AG04450 (cell line): ENCODE results near the gene RAD9A. TPM values are rescaled to one million over a fixed set of nuclear protein-coding genes. Genes with fewer than 3 reads are reported as not detected.

Experiments used
- CTCF ChIA-PET: fragments of 300-600, 350-600 bp; formaldehyde crosslinking; extraction: SDS; loops from one replicate; lab custom pipeline; 2022; ENCODE audit warnings: antibody characterized with exemption, inconsistent platforms; lab: Charles Lee
- POLR2A ChIA-PET: fragments of 350-600 bp; formaldehyde crosslinking; extraction: SDS; loops from one replicate; lab custom pipeline; 2021; ENCODE audit warnings: antibody characterized with exemption, inconsistent platforms; lab: Yijun Ruan, JAX
- DNase-seq: peaks from one replicate; pipeline ENCODE4 v3.0.0-alpha.2; 2011; ENCODE audit warnings: low read depth, low spot score
- H3K27ac ChIP-seq: one replicate; pipeline ENCODE4 v1.5.1; 2012; ENCODE audit warnings: low read depth, low read length, control low read depth
- H3K27me3 ChIP-seq: one replicate; pipeline ENCODE4 v1.6.0; 2012; ENCODE audit warnings: low read length; ENCODE audit not compliant: control insufficient read depth, insufficient read depth
- H3K4me3 ChIP-seq: 2 replicates; pipeline ENCODE4 v1.5.1; 2011; ENCODE audit warnings: mild to moderate bottlenecking, low read depth, low read length, control low read depth
- H3K9me3 ChIP-seq: 2 replicates; pipeline ENCODE4 v1.5.1; 2012; ENCODE audit warnings: low read length; ENCODE audit not compliant: control insufficient read depth, insufficient read depth
- polyA plus RNA-seq: library from polyadenylated mRNA; depleted of rRNA; stranded (reverse); fragments of >200 nt; gene quantifications from 2 replicates; pipeline ENCODE4 v1.2.3, GENCODE V29; 2011
- TF ChIP-seq, protein P1 (sequence below): IDR thresholded peaks from 2 replicates; pipeline ENCODE4 v1.5.1; 2011; ENCODE audit warnings: low read depth, low read length, control low read depth, inconsistent platforms

Gene RAD9A
- polyA plus RNA-seq, 1 experiment = 3.2 TPM

DNA sequence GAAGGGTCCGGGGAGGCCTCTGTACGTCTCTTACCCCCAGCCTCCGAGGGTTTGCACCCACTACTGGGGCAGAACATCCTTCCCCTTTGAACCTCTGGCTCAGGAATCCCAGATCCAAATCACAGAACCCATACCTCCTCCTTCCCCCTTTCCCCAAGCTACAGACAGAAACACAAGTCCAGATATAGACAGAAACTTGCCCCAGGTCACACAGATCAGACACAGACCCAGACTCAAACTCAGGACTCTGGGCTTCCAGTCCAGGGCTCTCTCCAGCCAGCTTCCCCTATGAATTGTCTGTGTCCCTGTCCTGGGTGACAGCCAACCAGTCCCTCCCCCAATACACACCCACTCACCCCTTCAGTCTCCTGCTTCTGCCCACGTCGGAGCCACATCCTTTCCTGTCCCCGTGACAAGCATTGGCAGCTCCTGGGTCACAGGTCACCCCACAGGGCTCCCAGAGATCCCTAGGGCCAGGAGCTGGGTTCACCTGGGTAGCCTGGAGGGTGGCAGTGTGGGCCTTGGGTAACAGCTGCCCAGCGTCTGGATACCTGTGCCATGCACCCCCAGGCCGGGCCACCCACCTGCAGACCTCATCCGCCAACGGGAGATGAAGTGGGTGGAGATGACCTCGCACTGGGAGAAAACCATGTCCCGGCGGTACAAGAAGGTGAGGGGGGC, 12.9 kb downstream of the RAD9A start:
- TF ChIP-seq, protein P1, sequence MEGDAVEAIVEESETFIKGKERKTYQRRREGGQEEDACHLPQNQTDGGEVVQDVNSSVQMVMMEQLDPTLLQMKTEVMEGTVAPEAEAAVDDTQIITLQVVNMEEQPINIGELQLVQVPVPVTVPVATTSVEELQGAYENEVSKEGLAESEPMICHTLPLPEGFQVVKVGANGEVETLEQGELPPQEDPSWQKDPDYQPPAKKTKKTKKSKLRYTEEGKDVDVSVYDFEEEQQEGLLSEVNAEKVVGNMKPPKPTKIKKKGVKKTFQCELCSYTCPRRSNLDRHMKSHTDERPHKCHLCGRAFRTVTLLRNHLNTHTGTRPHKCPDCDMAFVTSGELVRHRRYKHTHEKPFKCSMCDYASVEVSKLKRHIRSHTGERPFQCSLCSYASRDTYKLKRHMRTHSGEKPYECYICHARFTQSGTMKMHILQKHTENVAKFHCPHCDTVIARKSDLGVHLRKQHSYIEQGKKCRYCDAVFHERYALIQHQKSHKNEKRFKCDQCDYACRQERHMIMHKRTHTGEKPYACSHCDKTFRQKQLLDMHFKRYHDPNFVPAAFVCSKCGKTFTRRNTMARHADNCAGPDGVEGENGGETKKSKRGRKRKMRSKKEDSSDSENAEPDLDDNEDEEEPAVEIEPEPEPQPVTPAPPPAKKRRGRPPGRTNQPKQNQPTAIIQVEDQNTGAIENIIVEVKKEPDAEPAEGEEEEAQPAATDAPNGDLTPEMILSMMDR = no peak
- Histone ChIP-seq H3K27ac (no peak overlapping the region), H3K4me3 (no peak overlapping the region), H3K9me3 (peaks cover 3% of the 10 kb centered on the region; the same call in 1 of the 2 replicates), H3K27me3 (peaks cover 9% of the 10 kb centered on the region)
- no peak for DNase-seq
- ChIA-PET CTCF (no interaction called here), POLR2A (interaction anchor here (1.2 kb wide), 1 partner anchor 16 kb away, joined by 3 read pairs; no protein-coding TSS in a partner anchor)

DNA sequence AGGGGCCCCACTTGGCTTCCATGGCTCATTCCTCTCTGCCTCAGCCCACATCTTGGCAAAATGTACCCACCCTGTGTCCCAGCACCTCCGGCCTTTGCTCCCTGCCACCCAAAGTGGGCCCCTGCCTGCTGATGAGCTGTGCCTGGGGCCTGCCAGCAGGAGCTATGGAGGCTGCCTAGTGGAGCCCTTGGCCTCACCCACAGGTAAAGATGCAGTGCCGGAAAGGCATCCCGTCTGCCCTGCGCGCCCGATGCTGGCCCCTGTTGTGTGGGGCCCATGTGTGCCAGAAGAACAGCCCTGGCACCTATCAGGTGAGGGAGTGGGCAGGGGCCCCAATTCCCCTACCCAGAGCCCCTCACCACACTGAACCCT, 13.4 kb downstream of the RAD9A start:
- Histone ChIP-seq H3K27me3 (peaks cover 14% of the 10 kb centered on the region), H3K27ac (no peak overlapping the region), H3K9me3 (peaks cover 3% of the 10 kb centered on the region; the same call in 1 of the 2 replicates), H3K4me3 (no peak overlapping the region)
- no peak for DNase-seq
- CTCF ChIA-PET = no interaction called here
- POLR2A ChIA-PET = interaction anchor here (1.2 kb wide), 1 partner anchor 15 kb away, joined by 3 read pairs; no protein-coding TSS in a partner anchor
- TF ChIP-seq, protein P1 = no peak

DNA sequence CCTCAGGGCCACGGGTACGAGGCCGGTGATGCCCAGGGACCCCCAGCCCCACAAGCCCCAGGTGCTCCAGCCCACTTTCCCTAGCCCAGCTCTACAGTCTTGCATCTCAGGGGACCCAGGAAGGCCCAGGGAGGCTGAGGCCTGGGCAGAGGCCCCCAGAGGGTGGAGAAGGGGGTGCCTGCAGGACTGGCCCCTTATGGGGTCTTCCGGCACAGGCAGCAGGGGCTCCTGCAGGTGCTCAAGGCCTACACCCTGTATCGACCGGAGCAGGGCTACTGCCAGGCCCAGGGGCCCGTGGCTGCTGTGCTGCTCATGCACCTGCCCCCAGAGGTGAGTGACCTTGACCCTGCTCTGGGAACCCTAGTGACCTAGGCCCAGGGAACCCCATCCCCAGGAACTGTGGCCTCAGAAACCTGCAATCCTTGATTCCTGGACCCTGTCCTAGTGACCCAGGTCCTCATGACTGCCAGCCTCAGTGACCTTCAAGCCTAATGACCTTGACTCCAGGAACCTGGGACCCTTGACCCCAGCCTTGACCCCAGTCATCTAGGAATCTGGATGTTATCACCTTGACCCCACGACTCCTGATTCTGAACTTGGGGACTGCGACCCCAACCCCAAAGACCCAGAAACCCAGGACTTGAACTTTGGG, 14.0 kb downstream of the RAD9A start:
- TF ChIP-seq, protein P1 = no peak
- Histone ChIP-seq H3K27me3 (peaks cover 20% of the 10 kb centered on the region), H3K27ac (no peak overlapping the region), H3K9me3 (peaks cover 3% of the 10 kb centered on the region; the same call in 1 of the 2 replicates), H3K4me3 (no peak overlapping the region)
- DNase-seq = no peak
- ChIA-PET POLR2A (no interaction called here), CTCF (no interaction called here)

DNA sequence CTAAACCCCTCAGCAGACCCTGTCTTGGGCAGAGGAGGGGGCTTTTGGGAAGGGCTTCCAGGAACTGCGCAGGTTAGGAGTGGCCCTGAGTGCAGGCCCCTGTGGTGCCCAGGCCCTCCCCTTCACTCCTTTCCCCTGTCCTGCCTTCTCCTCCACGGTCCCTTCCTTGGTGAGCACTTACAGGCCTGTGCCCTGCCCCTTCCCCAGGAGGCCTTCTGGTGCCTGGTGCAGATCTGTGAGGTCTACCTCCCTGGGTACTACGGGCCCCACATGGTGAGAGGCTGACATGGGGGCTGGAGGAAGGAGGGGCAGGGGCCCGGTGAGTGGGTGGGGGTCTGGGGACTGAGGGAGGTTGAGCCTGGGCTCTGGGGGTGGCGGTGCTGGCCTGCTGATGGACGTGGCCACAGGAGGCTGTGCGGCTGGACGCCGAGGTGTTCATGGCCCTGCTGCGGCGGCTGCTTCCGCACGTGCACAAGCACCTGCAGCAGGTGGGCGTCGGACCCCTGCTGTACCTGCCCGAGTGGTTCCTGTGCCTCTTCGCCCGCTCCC, 14.7 kb downstream of the RAD9A start:
- Histone ChIP-seq H3K9me3 (no peaks in the 10 kb centered on the region; the same call in 1 of the 2 replicates), H3K27me3 (peaks cover 21% of the 10 kb centered on the region), H3K4me3 (no peak overlapping the region), H3K27ac (no peak overlapping the region)
- TF ChIP-seq, protein P1 = no peak
- ChIA-PET POLR2A (no interaction called here), CTCF (no interaction called here)
- DNase-seq = no peak
